ENCODE results near the gene JPT1.

Gene JPT1

DNA sequence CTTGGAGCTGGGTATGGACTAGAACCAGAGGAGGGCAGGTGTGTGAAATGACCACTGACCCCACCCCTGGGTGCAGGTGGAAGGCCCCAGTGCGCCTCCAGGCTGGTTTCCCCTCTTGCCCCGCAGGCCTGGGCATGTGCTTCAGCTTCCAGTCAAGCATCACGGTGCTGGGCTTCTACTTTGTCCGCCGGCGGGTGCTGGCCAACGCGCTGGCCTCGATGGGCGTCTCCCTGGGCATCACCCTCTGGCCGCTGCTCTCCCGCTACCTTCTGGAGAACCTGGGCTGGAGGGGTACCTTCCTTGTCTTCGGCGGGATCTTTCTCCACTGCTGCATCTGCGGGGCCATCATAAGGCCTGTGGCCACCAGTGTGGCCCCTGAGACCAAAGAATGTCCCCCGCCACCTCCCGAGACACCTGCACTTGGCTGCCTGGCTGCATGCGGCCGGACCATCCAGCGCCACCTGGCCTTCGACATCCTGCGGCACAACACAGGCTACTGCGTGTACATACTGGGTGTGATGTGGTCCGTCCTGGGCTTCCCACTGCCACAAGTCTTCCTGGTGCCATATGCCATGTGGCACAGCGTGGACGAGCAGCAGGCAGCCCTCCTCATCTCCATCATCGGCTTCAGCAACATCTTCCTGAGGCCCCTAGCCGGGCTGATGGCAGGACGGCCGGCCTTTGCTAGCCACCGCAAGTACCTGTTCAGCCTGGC lies 54.3 kb downstream of the JPT1 start:
- no peaks in the 10 kb centered on the region for H3K9me3 ChIP-seq (ENCODE audit: control insufficient read depth, insufficient read depth, low read length)
- peaks cover 21% of the 10 kb centered on the region for H3K4me1 ChIP-seq (ENCODE audit: control insufficient read depth, low read length)
- no peaks in the 10 kb centered on the region for H3K9me2 ChIP-seq (replicated peaks; ENCODE audit: control insufficient read depth, low read length)
- H3K4me3 ChIP-seq (ENCODE audit: low read length) = no peak overlapping the region
- H4K20me1 ChIP-seq (ENCODE audit: control insufficient read depth, insufficient read depth, low read depth, low read length) = no peaks in the 10 kb centered on the region
- no peaks in the 10 kb centered on the region for H3K79me2 ChIP-seq (ENCODE audit: control insufficient read depth, low read length)
- H3K27ac ChIP-seq (ENCODE audit: low read depth, low read length) = no peak overlapping the region
- no peak overlapping the region for H3K4me2 ChIP-seq (ENCODE audit: low read length)
- no peaks in the 10 kb centered on the region for H3K36me3 ChIP-seq (ENCODE audit: control insufficient read depth, low read length)
- H3K27me3 ChIP-seq (ENCODE audit: control insufficient read depth, low read length) = peaks cover 19% of the 10 kb centered on the region
- TF ChIP-seq EZH2phosphoT487 (IDR thresholded peaks at IDR 0.05; ENCODE audit: borderline replicate concordance, low read length) = no peak
- TF ChIP-seq CTCF (IDR thresholded peaks at IDR 0.05; ENCODE audit: low read depth, low read length, poor library complexity, severe bottlenecking) = no peak
- no peaks in the 10 kb centered on the region for H3F3A ChIP-seq (ENCODE audit: control insufficient read depth, insufficient read depth)

DNA sequence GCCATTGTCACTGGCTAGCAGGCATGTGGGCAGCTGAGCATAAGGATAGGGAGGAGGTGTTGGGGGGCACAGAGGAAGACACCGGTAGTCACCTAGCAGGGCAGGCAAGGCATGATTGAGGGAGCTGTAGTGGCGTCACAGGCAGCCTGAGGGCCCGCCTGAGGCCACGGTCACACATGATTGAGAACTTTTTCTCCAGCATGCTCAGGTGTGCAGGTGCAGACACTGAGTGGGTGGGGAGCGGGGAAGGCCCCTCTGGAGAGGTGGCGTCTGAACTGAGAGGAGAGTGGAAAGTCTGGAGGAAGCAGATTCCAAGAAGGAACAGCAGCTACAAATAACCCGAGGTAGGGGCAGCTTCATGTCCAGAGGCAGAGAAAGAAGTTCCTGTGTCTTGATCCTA lies 55.5 kb downstream of the JPT1 start:
- no peak overlapping the region for H3K27ac ChIP-seq (ENCODE audit: low read depth, low read length)
- H3K27me3 ChIP-seq (ENCODE audit: control insufficient read depth, low read length) = peaks cover 10% of the 10 kb centered on the region; the same call in 1 of the 2 replicates
- TF ChIP-seq CTCF (IDR thresholded peaks at IDR 0.05; ENCODE audit: low read depth, low read length, poor library complexity, severe bottlenecking) (no peak), EZH2phosphoT487 (IDR thresholded peaks at IDR 0.05; ENCODE audit: borderline replicate concordance, low read length) (no peak)
- H3K4me3 ChIP-seq (ENCODE audit: low read length) = no peak overlapping the region
- no peaks in the 10 kb centered on the region for H3K9me2 ChIP-seq (replicated peaks; ENCODE audit: control insufficient read depth, low read length)
- peaks cover 21% of the 10 kb centered on the region for H3K4me1 ChIP-seq (ENCODE audit: control insufficient read depth, low read length)
- H3K4me2 ChIP-seq (ENCODE audit: low read length) = no peak overlapping the region
- no peaks in the 10 kb centered on the region for H3K36me3 ChIP-seq (ENCODE audit: control insufficient read depth, low read length)
- H3K9me3 ChIP-seq (ENCODE audit: control insufficient read depth, insufficient read depth, low read length) = no peaks in the 10 kb centered on the region
- H3K79me2 ChIP-seq (ENCODE audit: control insufficient read depth, low read length) = no peaks in the 10 kb centered on the region
- no peaks in the 10 kb centered on the region for H4K20me1 ChIP-seq (ENCODE audit: control insufficient read depth, insufficient read depth, low read depth, low read length)
- H3F3A ChIP-seq (ENCODE audit: control insufficient read depth, insufficient read depth) = no peaks in the 10 kb centered on the region

DNA sequence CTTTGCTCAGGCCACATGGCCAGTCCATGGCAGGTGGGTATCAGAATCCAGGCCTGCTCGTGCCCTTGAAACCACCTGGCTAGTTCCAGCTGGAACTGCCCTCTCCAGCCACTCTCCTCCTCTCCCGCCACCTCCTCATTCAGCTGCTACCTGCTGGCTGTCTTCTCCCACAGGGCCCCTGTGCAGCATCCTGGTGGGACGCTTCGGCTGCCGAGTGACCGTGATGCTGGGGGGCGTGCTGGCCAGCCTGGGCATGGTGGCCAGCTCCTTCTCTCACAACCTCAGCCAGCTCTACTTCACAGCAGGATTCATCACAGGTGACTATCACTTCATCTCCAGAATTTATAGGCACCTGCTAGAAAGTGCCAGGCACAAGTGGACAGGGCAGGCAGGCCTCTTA lies 56.4 kb downstream of the JPT1 start:
- Histone ChIP-seq H3K4me2 (ENCODE audit: low read length) (no peak overlapping the region), H3K36me3 (ENCODE audit: control insufficient read depth, low read length) (no peaks in the 10 kb centered on the region), H3K79me2 (ENCODE audit: control insufficient read depth, low read length) (no peaks in the 10 kb centered on the region), H4K20me1 (ENCODE audit: control insufficient read depth, insufficient read depth, low read depth, low read length) (no peaks in the 10 kb centered on the region), H3K9me2 (replicated peaks; ENCODE audit: control insufficient read depth, low read length) (no peaks in the 10 kb centered on the region), H3K9me3 (ENCODE audit: control insufficient read depth, insufficient read depth, low read length) (no peaks in the 10 kb centered on the region), H3K27me3 (ENCODE audit: control insufficient read depth, low read length) (peaks cover 9% of the 10 kb centered on the region; the same call in 1 of the 2 replicates), H3K4me3 (ENCODE audit: low read length) (no peak overlapping the region), H3F3A (ENCODE audit: control insufficient read depth, insufficient read depth) (no peaks in the 10 kb centered on the region), H3K27ac (ENCODE audit: low read depth, low read length) (no peak overlapping the region), H3K4me1 (ENCODE audit: control insufficient read depth, low read length) (peaks cover 21% of the 10 kb centered on the region)
- no peak for TF ChIP-seq EZH2phosphoT487 (IDR thresholded peaks at IDR 0.05; ENCODE audit: borderline replicate concordance, low read length)
- TF ChIP-seq CTCF (IDR thresholded peaks at IDR 0.05; ENCODE audit: low read depth, low read length, poor library complexity, severe bottlenecking) = no peak
